ENCODE measurements around the gene SLC51A. TPM values are rescaled to one million over a fixed set of nuclear protein-coding genes. Genes with fewer than 3 reads are reported as not detected.

SLC51A gene
- total and polyA plus RNA-seq, 2 of the 13 experiments (the other 11 are each of a cell fraction or from before 2014, with no cell fraction given) = 4.3 to 48.8 TPM

- H3K36me3 ChIP-seq (replicated peaks in 1 of 2; ENCODE audit: control insufficient read depth in 1 of 2, insufficient read depth in 2 of 2, low read length in 2 of 2) = peaks cover 11 to 33% of the 10 kb centered on the region in 2 experiments; a peak in 4 of 5 replicates
- peaks cover 21% of the 10 kb centered on the region for H3K79me2 ChIP-seq (ENCODE audit: insufficient read depth, low read length)
- H3K27ac ChIP-seq (ENCODE audit: extremely low read length, insufficient read depth, low read length) = no peak overlapping the region
- no peak overlapping the region for H2AFZ ChIP-seq (ENCODE audit: low read length)
- FAIRE-seq (no peak), ATAC-seq (no peak), DNase-seq (ENCODE audit: low spot score) (no peak)
- H3K4me1 ChIP-seq (ENCODE audit: insufficient read depth, low read length) = no peaks in the 10 kb centered on the region
- H4K20me1 ChIP-seq (ENCODE audit: insufficient read depth, low read length) = no peaks in the 10 kb centered on the region
- intact Hi-C loops (cut with micrococcal nuclease; ENCODE audit: unreplicated experiment) (no loop called here), in situ Hi-C loops (cut with HindIII; ENCODE audit: extremely low pct_ligation_motif_present, low pct_unique_long_range_greater_than_20kb) (no loop called here)
- H3K9ac ChIP-seq (ENCODE audit: insufficient read depth, low read depth, low read length) = no peak overlapping the region
- no peak overlapping the region for H3K4me3 ChIP-seq (replicated peaks in 1 of 3; ENCODE audit: insufficient read depth in 1 of 3, low read depth in 2 of 3, low read length in 3 of 3)
- CTCF ChIA-PET (ENCODE audit: low intra/inter-chr PET ratio, low total read pairs) = no interaction called here
- WGBS (ENCODE audit: low lambda C conversion rate) = 100% methylated on average over 5 of the region's 5 CpGs
- no peaks in the 10 kb centered on the region for H3K27me3 ChIP-seq (ENCODE audit: control insufficient read depth in 1 of 2, insufficient read depth in 2 of 2, low read length in 2 of 2)
- no peak for TF ChIP-seq ZNF800 (CRISPR knock-in tag; IDR thresholded peaks at IDR 0.05)
- no peak for TF ChIP-seq GATAD1 (CRISPR knock-in tag; IDR thresholded peaks at IDR 0.05)
- no peak for TF ChIP-seq ZBTB49 (CRISPR knock-in tag; IDR thresholded peaks at IDR 0.05; ENCODE audit: borderline replicate concordance)
- TF ChIP-seq PRMT3 (CRISPR knock-in tag; IDR thresholded peaks at IDR 0.05; ENCODE audit: borderline replicate concordance, low read depth) = no peak
- no peak for TF ChIP-seq ZNF83 (CRISPR knock-in tag; IDR thresholded peaks at IDR 0.05; ENCODE audit: borderline replicate concordance)
- no peak for TF ChIP-seq CTCF (CRISPR knock-in tag; IDR thresholded peaks at IDR 0.05)
- TF ChIP-seq GABPB1 (CRISPR knock-in tag; IDR thresholded peaks at IDR 0.05) = no peak
- no peak for TF ChIP-seq REXO4 (CRISPR knock-in tag; IDR thresholded peaks at IDR 0.05; ENCODE audit: borderline replicate concordance)
- no peak for TF ChIP-seq ZNF619 (CRISPR knock-in tag; IDR thresholded peaks at IDR 0.05)
- no peak for TF ChIP-seq ZNF772 (CRISPR knock-in tag; IDR thresholded peaks at IDR 0.05)
- TF ChIP-seq RERE (CRISPR knock-in tag; IDR thresholded peaks at IDR 0.05; ENCODE audit: low read depth) = no peak
- POLR2A ChIA-PET = no interaction called here
- H3K4me2 ChIP-seq (ENCODE audit: low read depth, low read length) = no peak overlapping the region
- no TSS peak for BruUV-seq (replicated peaks)
- no peaks in the 10 kb centered on the region for H3K9me3 ChIP-seq (ENCODE audit: low read length)
Measured at GRCh38 chr3:196270499-196270898, 54.2 kb downstream of the SLC51A start.
